SJCRH30 (cell line): ENCODE results near the gene PPM1L. TPM values are rescaled to one million over a fixed set of nuclear protein-coding genes. Genes with fewer than 3 reads are reported as not detected.

Experiments used
- DNase-seq, 2 experiments: peaks; one replicate each; pipeline ENCODE4 v3.0.0-alpha.2; 2015 to 2020
- H3K27ac ChIP-seq: fragments of 250-450 bp; sonication (Bioruptor Pico); 2 replicates; pipeline ENCODE4 v1.5.1; 2020; ENCODE audit warnings: mild to moderate bottlenecking, moderate library complexity
- H3K27me3 ChIP-seq: fragments of 250-450 bp; sonication (Bioruptor Pico); 2 replicates; pipeline ENCODE4 v1.5.1; 2020; ENCODE audit warnings: mild to moderate bottlenecking, moderate library complexity
- H3K36me3 ChIP-seq: fragments of 250-450 bp; sonication (Bioruptor Pico); 2 replicates; pipeline ENCODE4 v1.5.1; 2020; ENCODE audit warnings: mild to moderate bottlenecking, moderate library complexity
- H3K4me1 ChIP-seq: fragments of 250-450 bp; sonication (Bioruptor Pico); 2 replicates; pipeline ENCODE4 v1.5.1; 2020; ENCODE audit warnings: mild to moderate bottlenecking, moderate library complexity
- H3K4me3 ChIP-seq: fragments of 250-450 bp; sonication (Bioruptor Pico); 2 replicates; pipeline ENCODE4 v1.5.1; 2020; ENCODE audit warnings: mild to moderate bottlenecking, moderate library complexity
- H3K9me3 ChIP-seq: fragments of 250-450 bp; sonication (Bioruptor Pico); replicated peaks from 2 replicates; pipeline ENCODE4 v1.5.1; 2020; ENCODE audit warnings: mild to moderate bottlenecking, moderate library complexity
- total RNA-seq: library from RNA; depleted of rRNA; stranded (reverse); fragments of >200 nt; shearing (Covaris generic); gene quantifications from 2 replicates; pipeline ENCODE4 v1.2.3, GENCODE V29; 2014

Gene PPM1L
- total RNA-seq, 1 experiment from 2014 or later: 4.2 TPM

DNA sequence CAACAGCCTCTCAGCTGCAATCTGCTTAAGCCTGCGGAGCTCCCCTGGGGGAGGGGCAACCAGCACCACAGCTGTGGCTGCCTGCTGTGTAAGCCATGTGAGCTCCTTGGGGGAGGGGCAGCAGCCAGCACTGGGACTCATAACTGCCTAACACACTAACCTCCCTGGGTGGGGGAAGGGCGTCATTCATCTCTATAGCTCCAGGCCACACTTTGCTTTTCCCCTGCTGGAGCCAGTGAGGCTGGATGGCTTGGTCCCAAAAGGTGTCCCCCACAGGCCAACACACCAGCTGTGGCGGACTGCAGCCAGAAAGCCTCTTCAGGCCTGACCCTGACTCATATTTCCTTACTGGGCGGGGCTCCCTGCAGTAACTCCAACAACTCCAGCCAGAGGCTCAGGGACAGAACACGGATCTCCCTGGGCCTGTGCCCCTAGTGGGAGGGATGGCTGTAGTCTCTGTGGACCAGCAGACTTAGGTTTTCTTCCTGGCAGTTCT is 129.8 kb downstream of the PPM1L start:
- H3K4me3 ChIP-seq: peak overlapping the region; percentile 48
- peaks cover 13% of the 10 kb centered on the region for H3K4me1 ChIP-seq
- H3K9me3 ChIP-seq: peaks cover 4% of the 10 kb centered on the region; the same call in 1 of the 2 replicates
- peak overlapping the region; percentile 85 for H3K27ac ChIP-seq
- DNase-seq: peak; percentile 99
- no peaks in the 10 kb centered on the region for H3K36me3 ChIP-seq
- no peaks in the 10 kb centered on the region for H3K27me3 ChIP-seq

GRCh38 chr3:160886421-160886820 is 130.4 kb downstream of the PPM1L start:
- H3K4me3 ChIP-seq: peak overlapping the region; percentile 48; the same call in 1 of the 2 replicates
- H3K9me3 ChIP-seq: peaks cover 4% of the 10 kb centered on the region; the same call in 1 of the 2 replicates
- H3K27ac ChIP-seq: peak overlapping the region; percentile 85
- H3K4me1 ChIP-seq: peaks cover 13% of the 10 kb centered on the region
- DNase-seq: no peak
- no peaks in the 10 kb centered on the region for H3K36me3 ChIP-seq
- H3K27me3 ChIP-seq: no peaks in the 10 kb centered on the region

- H3K27me3 ChIP-seq: no peaks in the 10 kb centered on the region
Observed at GRCh38 chr3:160893207-160893606, 137.2 kb downstream of the PPM1L start.

DNA sequence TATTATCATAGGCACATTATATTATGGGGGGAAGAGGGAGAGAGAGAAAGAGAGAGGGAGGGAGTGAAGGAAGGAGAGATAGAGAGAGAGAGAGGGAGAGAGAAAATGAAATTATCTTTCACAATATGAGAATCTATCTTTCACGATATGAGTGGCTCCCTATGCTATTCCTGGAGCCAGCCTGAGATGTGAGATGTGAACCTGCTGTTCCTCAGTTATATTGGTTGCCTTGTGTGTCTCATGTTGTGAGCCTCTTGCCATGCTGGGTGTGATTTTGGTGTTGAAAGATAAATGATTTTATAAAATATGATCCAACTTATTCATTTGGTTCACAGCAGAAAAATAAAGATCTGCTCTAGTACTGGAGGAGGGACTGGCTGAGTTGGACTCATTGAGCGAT is 148.7 kb downstream of the PPM1L start:
- H3K9me3 ChIP-seq: no peaks in the 10 kb centered on the region
- no peaks in the 10 kb centered on the region for H3K36me3 ChIP-seq
- no peak for DNase-seq
- H3K27ac ChIP-seq: no peak overlapping the region
- H3K4me1 ChIP-seq: no peaks in the 10 kb centered on the region
- no peak overlapping the region for H3K4me3 ChIP-seq
- H3K27me3 ChIP-seq: no peaks in the 10 kb centered on the region

More at GRCh38 chr3:160893207-160893606, 137.2 kb downstream of the PPM1L start:
- Histone ChIP-seq H3K27ac (no peak overlapping the region), H3K4me3 (no peak overlapping the region), H3K4me1 (no peaks in the 10 kb centered on the region), H3K36me3 (no peaks in the 10 kb centered on the region), H3K9me3 (peaks cover 4% of the 10 kb centered on the region; the same call in 1 of the 2 replicates)
- no peak for DNase-seq

GRCh38 chr3:160906646-160907045 is 150.6 kb downstream of the PPM1L start:
- H3K4me3 ChIP-seq: no peak overlapping the region
- no peak overlapping the region for H3K27ac ChIP-seq
- no peaks in the 10 kb centered on the region for H3K4me1 ChIP-seq
- no peaks in the 10 kb centered on the region for H3K9me3 ChIP-seq
- no peaks in the 10 kb centered on the region for H3K36me3 ChIP-seq
- DNase-seq: no peak
- no peaks in the 10 kb centered on the region for H3K27me3 ChIP-seq

GRCh38 chr3:160909917-160910316 is 153.9 kb downstream of the PPM1L start:
- Histone ChIP-seq H3K27me3 (no peaks in the 10 kb centered on the region), H3K4me1 (no peaks in the 10 kb centered on the region), H3K27ac (no peak overlapping the region), H3K36me3 (no peaks in the 10 kb centered on the region), H3K9me3 (no peaks in the 10 kb centered on the region), H3K4me3 (no peak overlapping the region)
- no peak for DNase-seq

GRCh38 chr3:160911411-160911810 is 155.4 kb downstream of the PPM1L start:
- H3K4me1 ChIP-seq: no peaks in the 10 kb centered on the region
- no peak overlapping the region for H3K4me3 ChIP-seq
- H3K27ac ChIP-seq: no peak overlapping the region
- DNase-seq: no peak
- no peaks in the 10 kb centered on the region for H3K36me3 ChIP-seq
- H3K27me3 ChIP-seq: no peaks in the 10 kb centered on the region
- no peaks in the 10 kb centered on the region for H3K9me3 ChIP-seq

DNA sequence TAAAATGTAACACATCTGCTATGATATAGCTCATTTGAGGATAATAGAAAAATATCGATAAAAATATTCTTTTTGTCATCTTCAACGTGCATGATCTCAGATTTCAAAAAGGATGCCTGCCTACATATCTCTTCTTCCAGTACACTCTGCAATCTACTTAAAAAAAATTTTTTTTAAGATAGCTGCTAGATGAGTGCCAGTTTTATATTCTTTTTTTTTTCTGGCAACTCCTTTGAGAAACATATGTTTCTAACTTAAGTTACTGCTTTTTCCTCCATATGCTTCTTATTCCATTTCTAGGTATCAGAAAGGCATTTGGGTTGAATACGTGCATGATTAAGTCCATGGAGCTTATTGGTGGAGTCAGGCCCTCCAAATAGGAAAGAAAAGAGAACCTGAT is 160.4 kb downstream of the PPM1L start:
- Histone ChIP-seq H3K27ac (no peak overlapping the region), H3K4me3 (no peak overlapping the region), H3K9me3 (no peaks in the 10 kb centered on the region), H3K4me1 (no peaks in the 10 kb centered on the region), H3K36me3 (no peaks in the 10 kb centered on the region), H3K27me3 (no peaks in the 10 kb centered on the region)
- DNase-seq: no peak

- no peak overlapping the region for H3K4me3 ChIP-seq
- no peaks in the 10 kb centered on the region for H3K27me3 ChIP-seq
- no peak overlapping the region for H3K27ac ChIP-seq
- H3K36me3 ChIP-seq: no peaks in the 10 kb centered on the region
- H3K9me3 ChIP-seq: no peaks in the 10 kb centered on the region
- no peak for DNase-seq
- no peaks in the 10 kb centered on the region for H3K4me1 ChIP-seq
Observed at GRCh38 chr3:160919942-160920341, 163.9 kb downstream of the PPM1L start.

GRCh38 chr3:160921020-160921635 is 165.1 kb downstream of the PPM1L start:
- no peaks in the 10 kb centered on the region for H3K36me3 ChIP-seq
- DNase-seq: peak; percentile 27 to 53

DNA sequence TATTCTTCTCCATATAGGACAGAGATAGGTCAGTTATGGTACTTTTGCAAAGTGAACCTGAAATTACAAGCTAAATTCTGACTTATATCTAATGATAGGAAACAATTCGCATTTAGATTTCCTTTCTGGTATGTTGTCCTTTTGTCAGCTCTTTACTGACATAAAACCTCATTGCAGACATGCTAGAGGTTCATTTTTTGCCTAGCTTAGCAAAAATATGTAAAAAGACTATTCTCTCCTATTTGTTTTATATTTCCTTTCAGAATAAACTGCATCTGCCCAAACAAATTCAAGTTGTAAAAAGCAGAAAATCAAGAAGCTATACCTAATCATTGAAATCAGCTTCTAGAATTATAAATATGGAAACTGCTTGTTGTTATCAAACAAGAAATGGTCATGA is 168.7 kb downstream of the PPM1L start:
- Histone ChIP-seq H3K27ac (no peak overlapping the region), H3K9me3 (no peaks in the 10 kb centered on the region), H3K36me3 (no peaks in the 10 kb centered on the region; the same call in 1 of the 2 replicates), H3K27me3 (no peaks in the 10 kb centered on the region), H3K4me1 (no peaks in the 10 kb centered on the region), H3K4me3 (no peak overlapping the region)
- no peak for DNase-seq

More at GRCh38 chr3:160921020-160921635, 165.1 kb downstream of the PPM1L start:
- Histone ChIP-seq H3K4me3 (no peak overlapping the region), H3K27me3 (no peaks in the 10 kb centered on the region), H3K4me1 (no peaks in the 10 kb centered on the region), H3K9me3 (no peaks in the 10 kb centered on the region), H3K27ac (no peak overlapping the region)

DNA sequence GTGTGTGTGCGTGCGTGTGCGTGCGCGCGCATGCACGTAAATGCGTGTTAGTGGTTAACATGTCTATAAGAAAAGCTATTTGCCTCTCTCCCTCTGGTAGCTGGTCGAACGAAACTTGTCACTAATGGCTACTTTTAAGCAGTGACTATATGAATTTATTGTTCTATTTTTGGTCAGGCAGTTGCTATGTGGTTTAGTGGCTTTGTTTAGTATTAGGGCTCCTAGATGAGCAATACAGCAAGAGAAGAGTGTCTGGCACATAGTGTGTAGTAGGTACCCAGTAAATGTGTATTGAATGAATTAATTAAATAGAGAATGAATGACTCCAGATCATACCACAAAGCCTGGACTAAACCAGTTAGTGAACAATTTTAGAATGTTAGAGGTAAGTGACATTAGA is 171.6 kb downstream of the PPM1L start:
- Histone ChIP-seq H3K27ac (no peak overlapping the region), H3K27me3 (no peaks in the 10 kb centered on the region), H3K9me3 (no peaks in the 10 kb centered on the region), H3K4me3 (no peak overlapping the region), H3K4me1 (no peaks in the 10 kb centered on the region), H3K36me3 (no peaks in the 10 kb centered on the region; the same call in 1 of the 2 replicates)
- DNase-seq: no peak

GRCh38 chr3:160928183-160928726 is 172.2 kb downstream of the PPM1L start:
- Histone ChIP-seq H3K36me3 (no peaks in the 10 kb centered on the region; the same call in 1 of the 2 replicates), H3K4me1 (no peaks in the 10 kb centered on the region), H3K27ac (no peak overlapping the region), H3K27me3 (no peaks in the 10 kb centered on the region), H3K9me3 (no peaks in the 10 kb centered on the region), H3K4me3 (no peak overlapping the region)
- peak; percentile 9 to 50 for DNase-seq

DNA sequence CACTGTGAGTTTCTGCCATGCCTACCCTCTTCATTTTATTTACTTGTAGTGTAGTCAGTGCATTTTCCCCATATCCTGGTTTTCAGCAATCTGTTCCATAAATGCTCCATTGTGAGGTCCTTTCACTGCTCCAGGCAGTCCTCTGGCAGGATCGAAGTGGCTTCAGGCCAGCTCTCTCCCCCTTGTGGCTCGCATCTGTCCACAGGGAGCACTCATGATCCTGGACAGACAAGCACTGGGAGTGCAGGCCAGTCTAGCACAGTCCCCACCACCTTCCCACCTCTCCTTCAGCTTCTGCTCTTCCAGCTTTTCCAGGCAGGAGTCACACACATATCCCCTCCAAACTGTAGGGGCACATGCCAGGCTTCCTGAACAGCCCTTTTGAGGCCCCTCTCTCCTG is 173.6 kb downstream of the PPM1L start:
- peak; percentile 25 to 56 for DNase-seq
- Histone ChIP-seq H3K36me3 (no peaks in the 10 kb centered on the region; the same call in 1 of the 2 replicates), H3K27me3 (no peaks in the 10 kb centered on the region), H3K4me1 (no peaks in the 10 kb centered on the region), H3K4me3 (no peak overlapping the region), H3K9me3 (no peaks in the 10 kb centered on the region), H3K27ac (no peak overlapping the region)

GRCh38 chr3:160931474-160931873 is 175.4 kb downstream of the PPM1L start:
- DNase-seq: no peak
- Histone ChIP-seq H3K27me3 (no peaks in the 10 kb centered on the region), H3K9me3 (no peaks in the 10 kb centered on the region), H3K36me3 (no peaks in the 10 kb centered on the region; the same call in 1 of the 2 replicates), H3K4me1 (no peaks in the 10 kb centered on the region), H3K4me3 (no peak overlapping the region), H3K27ac (no peak overlapping the region)
